Fibroblast of the conjunctiva (primary cell): Measurements from ENCODE around the gene CXCL17.
"Not testable (repeated sequence)": the region's sequence is repeated elsewhere in the genome, so short reads cannot be mapped to it uniquely, and the experiment has no call there.

Experiments used
- DNase-seq: peaks from one replicate; pipeline ENCODE4 v3.0.0-alpha.2; 2010; ENCODE audit warnings: low read depth

The CXCL17 gene, protein sequence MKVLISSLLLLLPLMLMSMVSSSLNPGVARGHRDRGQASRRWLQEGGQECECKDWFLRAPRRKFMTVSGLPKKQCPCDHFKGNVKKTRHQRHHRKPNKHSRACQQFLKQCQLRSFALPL

DNA sequence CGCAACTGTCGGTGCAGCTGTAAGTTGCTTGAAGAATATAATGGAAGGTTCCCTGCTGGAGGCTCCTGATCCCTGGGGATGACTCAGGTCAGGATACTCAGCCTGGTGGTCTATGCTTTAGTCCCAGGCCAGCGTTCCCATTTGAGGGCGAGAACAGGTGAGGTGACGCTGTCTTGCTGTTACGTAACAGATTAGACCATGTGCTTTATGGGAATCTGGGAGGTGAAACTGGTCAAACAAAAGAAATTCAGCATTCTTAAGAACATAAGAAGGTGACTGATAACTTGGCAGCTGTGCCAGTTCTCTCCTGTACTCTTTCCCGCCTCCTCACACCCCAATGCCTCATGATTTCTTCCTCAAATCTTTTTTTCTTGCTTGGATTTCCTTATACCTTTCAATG is at the start of gene CXCL17:
Gene CXCL17 (minus strand): TSS at position 114 of the 400 bp plus-strand sequence. CDS start 114 bp downstream, outside the sequence.
- DNase-seq = no peak

DNA sequence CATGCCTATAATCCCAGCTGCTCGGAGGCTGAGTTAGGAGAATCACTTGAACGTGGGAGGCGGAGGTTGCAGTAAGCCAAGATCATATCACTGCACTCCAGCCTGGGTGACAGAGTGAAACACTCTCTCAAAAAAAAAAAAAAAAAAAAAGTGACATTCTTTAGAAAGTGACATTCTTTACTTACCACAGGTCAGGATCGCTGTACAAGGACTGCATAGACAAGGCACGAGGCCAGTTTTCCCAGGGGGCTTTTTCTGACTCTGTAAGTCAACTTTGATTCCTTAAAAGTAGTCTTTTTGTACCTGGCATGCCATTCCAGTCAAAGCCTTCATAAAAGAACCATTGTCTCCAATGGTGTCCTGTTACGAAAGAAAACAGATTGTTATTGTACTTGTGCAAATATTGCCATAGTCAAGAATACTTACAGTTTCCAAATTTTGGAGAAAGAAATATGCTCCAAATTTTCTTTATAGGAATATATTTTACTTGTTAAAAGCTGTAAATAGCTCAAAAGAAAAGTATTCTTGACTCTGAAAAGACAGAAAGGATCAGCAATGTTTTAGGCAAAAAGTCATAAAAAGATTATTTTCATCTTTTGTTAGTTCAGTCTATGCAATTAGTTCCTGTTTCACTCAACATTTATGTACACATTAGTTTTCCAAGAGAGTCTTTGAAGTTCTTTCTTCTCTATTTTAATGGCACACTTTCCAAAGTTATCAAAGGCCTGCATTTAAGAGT is 46.2 kb upstream of the CXCL17 start:
- no peak for DNase-seq

GRCh38 chr19:42487798-42488178 is 45.0 kb upstream of the CXCL17 start:
- no peak for DNase-seq

GRCh38 chr19:42487032-42487797 is 44.5 kb upstream of the CXCL17 start:
- no peak for DNase-seq

DNA sequence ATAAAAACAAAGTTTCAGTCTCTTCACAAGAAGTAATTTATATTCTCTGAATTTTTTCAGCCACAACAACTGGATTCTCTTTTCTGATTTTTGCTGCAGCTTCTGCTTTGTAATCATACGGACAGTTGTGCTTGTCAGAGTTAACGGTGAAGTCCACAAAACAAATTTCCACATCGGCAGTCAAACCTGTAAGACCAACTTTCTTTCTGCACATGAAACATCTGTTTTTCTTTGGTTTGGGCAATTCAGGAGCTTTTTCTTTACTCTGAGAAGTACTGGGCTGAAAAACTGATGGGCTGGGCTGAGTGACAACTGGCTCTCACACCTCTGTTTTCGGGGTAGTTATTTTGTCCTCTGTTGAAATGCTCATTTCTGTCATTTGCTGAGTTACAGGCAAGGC is 42.3 kb upstream of the CXCL17 start:
- DNase-seq = not testable (repeated sequence)

GRCh38 chr19:42480335-42481095 is 37.8 kb upstream of the CXCL17 start:
- DNase-seq = no peak

- no peak for DNase-seq
Measured at GRCh38 chr19:42479736-42480135, 37.0 kb upstream of the CXCL17 start.

DNA sequence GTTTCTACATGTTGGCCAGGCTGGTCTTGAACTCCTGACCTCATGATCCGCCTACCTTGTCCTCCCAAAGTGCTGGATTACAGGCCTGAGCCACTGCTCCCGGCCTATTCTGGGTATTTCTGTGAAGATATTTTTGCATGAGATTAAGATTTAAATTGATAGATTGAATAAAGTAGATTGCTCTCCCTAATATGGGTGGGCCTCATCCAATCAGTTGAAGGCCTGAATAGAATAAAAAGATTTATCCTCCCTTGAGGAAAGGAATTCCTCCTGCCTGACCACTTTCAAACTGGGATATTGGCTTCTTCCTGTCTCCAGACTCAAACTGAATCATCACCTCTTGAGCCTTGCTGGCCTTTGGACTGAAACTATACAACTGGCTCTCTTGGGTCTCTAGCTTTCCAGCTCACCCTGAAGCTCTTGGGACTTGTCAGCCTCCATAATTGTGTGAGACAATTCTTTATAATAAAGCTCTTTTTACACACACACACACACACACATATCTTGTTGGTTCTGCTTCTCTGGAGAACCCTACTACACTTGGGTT is 36.1 kb upstream of the CXCL17 start:
- DNase-seq = no peak

- no peak for DNase-seq
Measured at GRCh38 chr19:42477933-42478332, 35.2 kb upstream of the CXCL17 start.

DNA sequence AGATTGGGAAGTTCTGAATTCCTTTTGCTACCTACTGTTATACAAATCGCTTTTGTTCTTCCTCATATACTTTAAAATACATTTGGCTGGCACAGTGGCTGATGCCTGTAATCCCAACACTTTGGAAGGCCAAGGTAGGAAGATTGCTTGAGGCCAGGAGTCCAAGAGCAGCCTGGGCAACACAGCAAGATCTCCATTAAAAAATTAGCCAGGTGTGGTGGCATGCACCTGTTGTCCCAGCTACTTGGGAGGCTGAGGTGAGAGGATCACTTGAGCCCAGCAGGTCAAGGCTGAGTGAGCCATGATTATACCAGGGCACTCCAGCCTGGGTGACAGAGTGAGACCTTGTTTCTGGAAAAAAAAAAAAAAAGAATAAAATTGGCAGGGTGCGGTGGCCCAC is 34.4 kb upstream of the CXCL17 start:
- no peak for DNase-seq

DNA sequence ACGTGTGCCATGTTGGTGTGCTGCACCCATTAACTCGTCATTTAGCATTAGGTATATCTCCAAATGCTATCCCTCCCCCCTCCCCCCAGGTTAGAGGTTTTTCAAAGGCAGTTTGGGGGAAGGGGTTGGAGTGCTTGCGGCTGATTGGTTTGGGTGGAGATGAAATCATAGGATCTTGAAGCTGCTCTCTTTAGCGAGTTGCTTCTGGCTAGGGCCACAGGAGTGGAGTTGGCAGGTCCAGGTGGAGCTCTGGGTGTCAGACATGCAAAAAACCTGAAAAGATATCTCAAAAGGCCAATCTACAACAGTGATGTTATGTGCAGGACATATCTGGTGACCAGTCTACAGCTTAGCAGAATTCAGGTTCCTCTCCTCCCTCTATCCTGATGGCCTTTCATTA is 32.6 kb upstream of the CXCL17 start:
- no peak for DNase-seq

DNA sequence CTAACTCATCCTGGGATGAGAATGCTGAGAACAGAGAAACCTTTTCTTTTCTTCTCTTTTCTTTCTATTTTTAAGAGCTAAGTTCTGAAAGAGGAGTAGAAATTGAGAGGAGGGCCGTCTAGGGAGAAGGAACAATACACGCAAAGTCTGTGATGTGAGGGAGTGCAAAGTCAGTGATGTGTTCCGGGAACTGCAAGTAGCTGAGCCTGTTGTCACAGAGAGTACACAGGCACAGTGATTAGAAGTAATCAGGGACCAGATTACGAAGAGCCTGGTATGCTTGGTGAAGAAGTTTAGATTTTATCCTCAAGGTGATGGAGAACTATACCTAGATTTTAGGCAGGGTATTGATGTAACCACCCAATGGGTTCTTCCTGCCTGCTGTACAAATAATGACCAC is 32.0 kb upstream of the CXCL17 start:
- no peak for DNase-seq

DNA sequence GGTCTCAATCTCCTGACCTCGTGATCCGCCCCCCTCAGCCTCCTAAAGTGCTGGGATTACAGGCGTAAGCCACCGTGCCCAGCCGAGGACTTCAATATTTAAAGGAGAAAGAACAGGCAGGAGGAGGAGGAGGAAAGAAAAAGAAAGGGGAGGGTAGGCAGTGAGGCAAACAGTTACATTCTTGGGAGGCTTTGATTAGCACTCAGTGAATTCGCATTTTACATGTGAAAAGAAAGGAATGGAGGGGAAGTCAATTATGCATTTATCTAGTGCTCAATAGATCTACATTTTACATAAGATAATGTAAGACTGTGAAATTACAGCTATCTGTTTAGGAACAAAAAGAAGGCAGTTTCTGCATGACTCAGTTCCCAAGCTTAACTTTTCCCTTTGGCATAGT is 30.9 kb upstream of the CXCL17 start:
- DNase-seq = no peak

GRCh38 chr19:42472402-42473147 is 29.8 kb upstream of the CXCL17 start:
- DNase-seq = no peak

DNA sequence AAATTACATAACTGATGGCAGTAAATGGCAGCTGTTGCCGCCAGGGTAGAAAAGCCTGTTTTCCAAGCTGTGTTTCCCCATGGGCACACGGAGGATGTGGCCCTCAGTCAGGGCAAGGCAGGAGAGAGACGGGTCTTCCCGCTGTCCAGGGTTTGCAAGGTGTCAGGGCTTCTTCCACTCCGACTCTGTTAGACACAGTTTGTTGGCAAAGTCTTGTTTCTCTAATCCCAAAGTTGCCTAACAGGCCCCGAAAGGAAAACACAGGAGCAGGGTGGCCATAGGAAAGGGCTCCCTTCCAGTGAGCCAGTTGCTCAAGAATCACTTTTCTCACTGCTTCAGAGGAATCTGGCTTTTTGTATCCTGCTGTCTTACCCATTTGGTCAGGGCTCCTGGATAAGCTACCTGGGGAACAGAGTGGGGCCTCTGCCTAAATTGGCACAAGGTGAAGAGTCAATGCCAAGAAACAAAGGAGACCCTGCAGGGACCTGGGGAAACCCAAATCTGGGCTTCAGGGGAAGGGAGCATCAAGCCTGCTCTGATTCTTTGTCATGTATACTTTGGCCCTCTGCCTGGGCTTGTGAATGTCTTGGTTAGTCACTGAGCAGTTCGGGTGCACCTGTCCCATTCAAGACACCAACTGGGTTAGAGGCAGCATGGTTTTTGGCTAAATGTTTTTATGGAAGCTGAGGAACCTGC is 29.0 kb upstream of the CXCL17 start:
- DNase-seq = no peak

DNA sequence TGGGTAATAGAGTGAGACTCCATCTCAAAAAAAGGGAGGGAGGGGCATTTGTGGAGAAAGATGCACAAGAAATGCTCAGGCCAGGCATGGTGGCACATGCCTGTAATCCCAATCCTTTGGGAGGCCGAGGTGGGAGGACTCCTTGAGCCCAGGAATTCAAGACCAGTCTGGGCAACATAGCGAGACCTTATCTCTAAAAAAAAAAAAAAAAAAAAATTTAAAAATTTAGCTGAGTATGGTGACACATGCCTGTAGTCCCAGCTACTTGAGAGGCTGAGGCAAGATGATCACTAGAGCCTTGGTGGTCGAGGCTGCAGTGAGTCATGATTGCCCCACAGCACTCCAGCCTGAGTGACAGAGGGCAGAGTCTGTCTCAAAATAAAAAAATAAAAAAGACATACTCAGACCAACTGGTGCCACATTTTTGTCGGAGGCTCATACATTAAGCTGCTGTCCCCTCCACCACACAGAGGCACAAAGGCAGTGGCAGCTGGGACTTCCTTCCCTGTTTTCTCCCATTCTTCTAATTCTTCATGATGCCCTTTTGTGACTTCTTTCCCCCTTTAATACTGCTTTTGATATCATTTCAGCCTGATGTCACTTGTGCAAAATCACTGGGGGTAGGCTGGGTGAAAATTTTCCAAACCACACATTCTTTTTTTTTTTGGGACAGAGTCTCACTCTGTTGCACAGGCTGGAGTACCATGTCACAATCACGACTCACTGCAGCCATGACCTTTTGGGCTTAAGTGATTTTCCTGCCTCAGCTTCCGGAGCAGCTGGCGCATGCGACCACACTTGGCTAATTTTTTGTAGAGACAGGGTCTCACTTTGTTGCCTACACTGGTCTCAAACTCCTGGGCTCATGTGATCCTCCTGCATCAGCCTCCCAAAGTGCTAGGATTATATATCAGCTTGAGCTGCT is 26.8 kb upstream of the CXCL17 start:
- no peak for DNase-seq

- DNase-seq = peak; percentile 76
Measured at GRCh38 chr19:42468273-42468796, 25.6 kb upstream of the CXCL17 start.

DNA sequence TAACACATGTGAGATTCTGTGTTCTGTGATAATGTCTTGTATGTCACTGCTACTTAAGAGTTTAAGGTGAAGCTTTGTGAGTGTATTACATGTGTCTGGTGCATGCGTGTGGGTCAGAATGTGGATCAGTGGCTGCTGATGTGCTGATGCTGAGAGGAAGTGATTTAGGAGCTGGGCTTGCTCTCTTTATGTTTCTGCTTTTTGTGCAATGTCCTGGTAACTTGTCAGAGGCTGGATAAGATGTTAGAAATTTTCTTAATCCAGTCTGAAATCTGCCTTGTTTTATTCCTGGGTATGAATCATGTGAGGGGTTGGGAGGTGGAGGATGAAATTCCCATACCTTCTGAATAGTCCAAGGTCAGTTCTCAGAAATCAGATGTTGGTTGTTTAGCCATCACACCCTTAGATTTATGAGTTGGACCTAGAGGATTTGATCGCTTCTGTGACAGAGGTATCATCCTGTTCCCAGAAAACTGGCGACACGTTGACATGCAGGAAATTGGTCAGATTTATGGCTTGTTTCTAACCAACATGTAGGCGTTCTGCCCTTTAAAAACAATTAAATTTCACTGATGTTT is 24.5 kb upstream of the CXCL17 start:
- no peak for DNase-seq

GRCh38 chr19:42466521-42467182 is 23.9 kb upstream of the CXCL17 start:
- no peak for DNase-seq
